Mammary epithelial cell (primary cell): ENCODE results near the gene JMJD8.

ENCODE experiments used
- CTCF ChIP-seq, 2 donors: IDR thresholded peaks in 1 of 2; conservative IDR thresholded peaks in 1 of 2; 2 replicates each; pipeline ENCODE4 v1.5.1; 2011 to 2012; ENCODE audit warnings: inconsistent platforms in 2 of 2, low read length in 2 of 2, mild to moderate bottlenecking in 2 of 2, control low read depth in 1 of 2, low read depth in 1 of 2; ENCODE audit not compliant: insufficient read depth in 1 of 2; ENCODE audit errors: extremely low read depth in 1 of 2
- EZH2 ChIP-seq: IDR thresholded peaks from 2 replicates; pipeline ENCODE4 v1.6.1; 2012; ENCODE audit warnings: low read length, inconsistent platforms, borderline replicate concordance

- TF ChIP-seq CTCF (conservative IDR thresholded peaks at IDR 0.05 in 1 of 2, IDR thresholded peaks at IDR 0.05 in 1 of 2; ENCODE audit: extremely low read depth in 1 of 2, insufficient read depth in 1 of 2, low read depth in 1 of 2, low read length in 2 of 2) (no peak), EZH2 (no peak)
These were observed 46.8 kb upstream of the JMJD8 start for GRCh38 chr16:730666-731509.
